Suprapubic skin (tissue), 4 donors: Measurements from ENCODE around the gene GALNT17.

Experiments used
- CTCF ChIP-seq, 2 donors: fragments of 200-600 bp in 1 of 2; fragments of 450-650 bp in 1 of 2; sonication (generic) in 1 of 2; IDR thresholded peaks; one replicate each; pipeline ENCODE4 v1.5.1; 2016 to 2019; ENCODE audit warnings: antibody characterized with exemption in 2 of 2, mild to moderate bottlenecking in 1 of 2, moderate library complexity in 1 of 2
- EP300 ChIP-seq: sonication (generic); formaldehyde crosslinking; IDR thresholded peaks from one replicate; pipeline ENCODE4 v1.6.1; 2017; ENCODE audit warnings: antibody characterized with exemption
- POLR2A ChIP-seq, 2 donors: fragments of 450-650 bp; IDR thresholded peaks; one replicate each; pipeline ENCODE4 v1.6.1; 2017; ENCODE audit warnings: antibody characterized with exemption in 2 of 2, mild to moderate bottlenecking in 2 of 2, moderate library complexity in 2 of 2
- POLR2AphosphoS5 ChIP-seq, 3 donors: sonication (generic); formaldehyde crosslinking; IDR thresholded peaks; one replicate each; pipeline ENCODE4 v1.6.1; 2017; ENCODE audit warnings: antibody characterized with exemption in 3 of 3

GRCh38 chr7:71613313-71613712 lies 481.4 kb downstream of the GALNT17 start:
- TF ChIP-seq POLR2A (IDR thresholded peaks at IDR 0.05) (no peak), EP300 (no peak), CTCF (IDR thresholded peaks at IDR 0.05) (no peak), POLR2AphosphoS5 (IDR thresholded peaks at IDR 0.05) (no peak)
